Calu3 (cell line): Measurements from ENCODE around the gene AHI1. TPM values are rescaled to one million over a fixed set of nuclear protein-coding genes. Genes with fewer than 3 reads are reported as not detected.

Experiments
- BruUV-seq: library from RNA; stranded (reverse); fragments of 400-500 nt; replicated peaks from 2 replicates; lab custom pipeline; 2021; lab: Mats Ljungman, UMichigan
- CTCF ChIA-PET: fragments of 300-600 bp; sonication (Branson Sonifier 250); formaldehyde crosslinking; loops from one replicate; lab custom pipeline; 2022; ENCODE audit warnings: antibody characterized with exemption; lab: Charles Lee
- DNase-seq: peaks from one replicate; pipeline ENCODE4 v3.0.0; 2022
- H3K27ac Mint-ChIP-seq: one replicate; pipeline ENCODE4 v1.8.0; 2022; ENCODE audit warnings: mixed read lengths; ENCODE audit not compliant: unreplicated experiment
- H3K27me3 Mint-ChIP-seq: one replicate; pipeline ENCODE4 v1.8.0; 2022; ENCODE audit warnings: mixed read lengths; ENCODE audit not compliant: unreplicated experiment
- H3K36me3 Mint-ChIP-seq: one replicate; pipeline ENCODE4 v1.8.0; 2022; ENCODE audit warnings: mild to moderate bottlenecking, moderate library complexity, mixed read lengths; ENCODE audit not compliant: insufficient read depth, unreplicated experiment
- H3K4me1 Mint-ChIP-seq: one replicate; pipeline ENCODE4 v1.8.0; 2022; ENCODE audit warnings: mild to moderate bottlenecking, low read depth, mixed read lengths; ENCODE audit not compliant: unreplicated experiment
- H3K4me3 Mint-ChIP-seq: one replicate; pipeline ENCODE4 v1.8.0; 2022; ENCODE audit warnings: mild to moderate bottlenecking, low read depth, moderate library complexity, mixed read lengths; ENCODE audit not compliant: unreplicated experiment
- H3K9me3 Mint-ChIP-seq: one replicate; pipeline ENCODE4 v1.8.0; 2022; ENCODE audit warnings: low read depth, mixed read lengths; ENCODE audit not compliant: unreplicated experiment
- CTCF ChIP-seq: fragments of 200-600 bp; IDR thresholded peaks from one replicate; pipeline ENCODE4 v1.8.0; 2022; ENCODE audit warnings: antibody characterized with exemption; ENCODE audit not compliant: unreplicated experiment
- intact Hi-C: fragments of 100-400 bp; cut with micrococcal nuclease; formaldehyde crosslinking; loops from one replicate; pipeline ENCODE4 v1.10.0; 2022; ENCODE audit not compliant: unreplicated experiment
- total RNA-seq: library from RNA; stranded (reverse); gene quantifications from 2 replicates; pipeline ENCODE4 v1.2.3, GENCODE V29; 2022

AHI1 gene
- total RNA-seq, 1 experiment from 2014 or later = 18.0 TPM

- peak; percentile 1 for DNase-seq
- intact Hi-C loops = loop anchor here (5.0 to 10.0 kb wide), 4 partner anchors 127 to 387 kb away; no protein-coding TSS in a partner anchor
- Mint-ChIP-seq H3K27ac (no peak overlapping the region), H3K9me3 (no peaks in the 10 kb centered on the region), H3K4me3 (no peak overlapping the region), H3K27me3 (no peaks in the 10 kb centered on the region), H3K4me1 (no peaks in the 10 kb centered on the region), H3K36me3 (no peaks in the 10 kb centered on the region)
- CTCF ChIA-PET = no interaction called here
- BruUV-seq = no TSS peak
- TF ChIP-seq CTCF = no peak
Observed at GRCh38 chr6:135537741-135538301, 40.3 kb upstream of the AHI1 start.

- Mint-ChIP-seq H3K36me3 (no peaks in the 10 kb centered on the region), H3K4me1 (no peaks in the 10 kb centered on the region), H3K4me3 (no peak overlapping the region), H3K27ac (no peak overlapping the region), H3K9me3 (no peaks in the 10 kb centered on the region), H3K27me3 (no peaks in the 10 kb centered on the region)
- peak; percentile 8 for DNase-seq
- BruUV-seq = no TSS peak
- CTCF ChIA-PET = interaction anchor here (1.0 to 1.7 kb wide), 3 partner anchors 38 to 690 kb away, joined by 3 to 8 read pairs (median 4); no protein-coding TSS in a partner anchor
- no peak for TF ChIP-seq CTCF
- intact Hi-C loops = loop anchor here (5.0 to 10.0 kb wide), 4 partner anchors 129 to 389 kb away; no protein-coding TSS in a partner anchor
Observed at GRCh38 chr6:135535989-135536414, 38.5 kb upstream of the AHI1 start.

- intact Hi-C loops = loop anchor here (5.0 to 10.0 kb wide), 4 partner anchors 130 to 390 kb away; no protein-coding TSS in a partner anchor
- BruUV-seq = no TSS peak
- Mint-ChIP-seq H3K9me3 (no peaks in the 10 kb centered on the region), H3K4me3 (no peak overlapping the region), H3K27me3 (no peaks in the 10 kb centered on the region), H3K4me1 (no peaks in the 10 kb centered on the region), H3K27ac (no peak overlapping the region), H3K36me3 (no peaks in the 10 kb centered on the region)
- no peak for TF ChIP-seq CTCF
- no peak for DNase-seq
- CTCF ChIA-PET = interaction anchor here (1.7 kb wide), 1 partner anchor 691 kb away, joined by 8 read pairs; no protein-coding TSS in a partner anchor
Observed at GRCh38 chr6:135534773-135535380, 37.3 kb upstream of the AHI1 start.

GRCh38 chr6:135532559-135532958 lies 35.0 kb upstream of the AHI1 start:
- no peak for TF ChIP-seq CTCF
- no TSS peak for BruUV-seq
- no peaks in the 10 kb centered on the region for H3K36me3 Mint-ChIP-seq
- H3K9me3 Mint-ChIP-seq = no peaks in the 10 kb centered on the region
- no peak for DNase-seq
- no peak overlapping the region for H3K4me3 Mint-ChIP-seq
- H3K27ac Mint-ChIP-seq = no peak overlapping the region
- intact Hi-C loops = loop anchor here (10.0 kb wide), 2 partner anchors 132 to 392 kb away; no protein-coding TSS in a partner anchor
- no peaks in the 10 kb centered on the region for H3K27me3 Mint-ChIP-seq
- CTCF ChIA-PET = no interaction called here
- H3K4me1 Mint-ChIP-seq = no peaks in the 10 kb centered on the region
